SK-MEL-5 (cell line): ENCODE data around the gene CHAT. TPM values are rescaled to one million over a fixed set of nuclear protein-coding genes. Genes with fewer than 3 reads are reported as not detected.

ENCODE experiments used
- DNase-seq: peaks from one replicate; pipeline ENCODE4 v3.0.0-alpha.2; 2016; ENCODE audit warnings: low read depth, low spot score
- in situ Hi-C: cut with HindIII; loops from 2 replicates; pipeline ENCODE4 v1.10.0; 2016; ENCODE audit warnings: low sequenced_read_pairs, high pct_unique_total_duplicates, low pct_unique_long_range_greater_than_20kb
- total RNA-seq: library from RNA; depleted of rRNA; stranded (reverse); fragments of >200 nt; shearing (Covaris generic); gene quantifications from 2 replicates; pipeline ENCODE4 v1.2.3, GENCODE V29; 2014

CHAT gene
- total RNA-seq, 1 experiment from 2014 or later = not detected

DNA sequence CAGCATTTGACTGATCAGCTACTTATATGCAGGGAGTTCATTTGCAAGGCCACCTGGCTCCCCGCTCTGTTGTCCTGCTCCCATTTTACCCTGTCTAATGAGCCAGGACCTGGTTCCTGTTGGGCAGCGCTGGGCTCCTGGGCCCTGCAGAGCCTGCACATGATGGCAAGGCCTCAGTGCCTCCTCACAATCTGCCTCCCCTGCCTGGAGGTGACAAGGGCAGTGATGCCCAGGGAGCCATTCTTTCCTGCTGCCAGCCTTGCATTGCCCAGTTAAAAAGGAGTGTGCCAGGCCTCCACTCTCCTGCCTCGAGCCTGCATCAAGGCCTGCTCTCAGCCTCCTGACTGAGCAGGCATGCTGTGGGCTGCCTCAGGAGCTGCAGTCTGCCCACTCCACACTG, 28.5 kb downstream of the CHAT start:
- no peak for DNase-seq
- in situ Hi-C loops = no loop called here

- no peak for DNase-seq
- in situ Hi-C loops = no loop called here
Measured at GRCh38 chr10:49643241-49644034, 29.6 kb downstream of the CHAT start.

GRCh38 chr10:49644035-49644646, 30.3 kb downstream of the CHAT start:
- in situ Hi-C loops = no loop called here

GRCh38 chr10:49645417-49645816, 31.6 kb downstream of the CHAT start:
- DNase-seq = peak; percentile 14
- in situ Hi-C loops = no loop called here

More at GRCh38 chr10:49644035-49644646, 30.3 kb downstream of the CHAT start:
- DNase-seq = no peak

DNA sequence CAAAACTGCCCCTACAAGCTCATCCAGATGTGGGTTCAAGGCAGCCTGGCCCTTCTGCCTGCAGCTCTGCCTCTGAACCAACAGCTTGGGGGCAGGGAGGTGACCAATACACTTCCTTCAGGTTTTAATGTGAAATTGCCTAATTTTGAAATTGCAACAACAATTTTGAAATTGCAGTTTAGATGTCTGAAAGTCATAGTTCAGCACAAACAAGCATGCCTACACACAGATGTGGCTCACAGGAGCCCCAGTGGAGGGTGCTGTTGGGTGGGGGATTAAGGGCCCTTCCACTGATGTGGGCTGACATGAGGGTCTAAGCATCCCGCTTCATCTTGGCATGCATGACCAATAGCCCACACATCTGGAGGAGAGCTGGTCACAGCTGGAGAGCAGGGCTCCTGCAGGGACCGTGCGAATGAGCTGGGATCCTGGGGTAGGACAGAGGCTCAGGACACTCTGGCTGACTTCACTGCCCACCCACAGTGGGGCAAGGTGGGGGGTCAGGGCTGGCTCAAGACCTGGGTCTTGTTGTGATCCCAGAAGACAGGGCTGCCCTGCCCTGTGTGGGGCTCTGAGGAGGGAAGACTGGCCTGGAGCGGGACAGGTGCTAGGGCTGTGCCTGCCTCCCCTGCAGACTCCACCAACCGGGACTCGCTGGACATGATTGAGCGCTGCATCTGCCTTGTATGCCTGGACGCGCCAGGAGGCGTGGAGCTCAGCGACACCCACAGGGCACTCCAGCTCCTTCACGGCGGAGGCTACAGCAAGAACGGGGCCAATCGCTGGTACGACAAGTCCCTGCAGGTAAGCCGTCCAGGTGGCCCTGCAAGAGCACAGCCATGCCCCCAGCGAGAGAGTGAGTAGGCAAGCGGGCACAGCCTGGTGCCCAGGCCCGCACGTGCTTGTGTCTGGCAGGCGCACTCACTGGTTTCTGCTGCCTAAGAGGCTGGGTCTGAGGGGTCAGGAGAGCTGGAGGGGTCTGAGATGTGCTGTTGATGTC, 32.3 kb downstream of the CHAT start:
- no peak for DNase-seq
- in situ Hi-C loops = no loop called here

- in situ Hi-C loops = no loop called here
- no peak for DNase-seq
Measured at GRCh38 chr10:49647554-49647953, 33.7 kb downstream of the CHAT start.

DNA sequence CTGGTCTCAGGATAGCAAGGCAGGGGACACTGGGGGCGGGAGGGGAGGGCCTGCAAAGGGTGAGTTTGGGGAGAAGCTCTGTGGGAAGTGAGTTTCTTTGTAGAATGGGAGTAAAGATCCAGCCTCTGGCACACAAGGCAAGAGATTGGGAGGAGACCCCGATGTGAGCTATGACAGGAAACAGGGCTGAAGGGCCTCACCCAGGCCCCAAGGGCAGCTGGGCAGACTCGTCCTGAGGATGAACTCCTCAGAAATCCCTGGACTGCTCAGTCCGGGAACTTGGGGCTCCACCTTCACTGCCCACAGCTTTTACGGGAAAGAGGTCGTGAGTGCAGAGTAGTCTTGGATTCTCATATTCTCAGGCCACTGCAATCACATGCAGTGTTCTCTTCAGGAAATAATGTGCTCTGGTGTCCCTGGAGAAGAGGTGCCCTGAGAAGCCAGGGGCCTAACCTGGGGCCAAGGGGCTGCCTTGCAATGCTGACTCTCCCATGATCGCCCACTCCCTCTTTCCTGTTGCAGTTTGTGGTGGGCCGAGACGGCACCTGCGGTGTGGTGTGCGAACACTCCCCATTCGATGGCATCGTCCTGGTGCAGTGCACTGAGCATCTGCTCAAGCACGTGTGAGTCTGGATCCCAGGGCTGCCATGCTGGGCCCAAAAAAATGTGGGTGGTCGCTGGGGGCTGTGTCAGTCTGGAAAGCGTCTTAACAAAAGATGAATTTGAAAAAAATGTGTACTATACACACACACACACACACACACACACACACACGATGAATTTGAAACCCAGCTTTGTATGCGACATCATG, 34.4 kb downstream of the CHAT start:
- DNase-seq = no peak
- in situ Hi-C loops = no loop called here

DNA sequence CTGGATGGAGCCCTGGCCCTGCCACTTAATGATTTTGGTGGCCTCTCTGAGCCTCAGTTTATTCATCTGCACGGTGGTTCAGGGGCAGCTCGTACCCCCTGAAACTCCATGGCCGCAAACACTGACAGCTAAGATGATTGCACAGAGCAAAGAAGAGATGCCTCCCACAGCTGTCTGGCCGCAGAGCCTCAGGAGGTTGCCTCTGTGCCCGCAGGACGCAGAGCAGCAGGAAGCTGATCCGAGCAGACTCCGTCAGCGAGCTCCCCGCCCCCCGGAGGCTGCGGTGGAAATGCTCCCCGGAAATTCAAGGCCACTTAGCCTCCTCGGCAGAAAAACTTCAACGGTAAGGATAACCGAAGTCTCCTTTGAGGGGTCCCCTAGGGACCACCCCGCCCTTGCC, 35.5 kb downstream of the CHAT start:
- DNase-seq = no peak
- in situ Hi-C loops = no loop called here

DNA sequence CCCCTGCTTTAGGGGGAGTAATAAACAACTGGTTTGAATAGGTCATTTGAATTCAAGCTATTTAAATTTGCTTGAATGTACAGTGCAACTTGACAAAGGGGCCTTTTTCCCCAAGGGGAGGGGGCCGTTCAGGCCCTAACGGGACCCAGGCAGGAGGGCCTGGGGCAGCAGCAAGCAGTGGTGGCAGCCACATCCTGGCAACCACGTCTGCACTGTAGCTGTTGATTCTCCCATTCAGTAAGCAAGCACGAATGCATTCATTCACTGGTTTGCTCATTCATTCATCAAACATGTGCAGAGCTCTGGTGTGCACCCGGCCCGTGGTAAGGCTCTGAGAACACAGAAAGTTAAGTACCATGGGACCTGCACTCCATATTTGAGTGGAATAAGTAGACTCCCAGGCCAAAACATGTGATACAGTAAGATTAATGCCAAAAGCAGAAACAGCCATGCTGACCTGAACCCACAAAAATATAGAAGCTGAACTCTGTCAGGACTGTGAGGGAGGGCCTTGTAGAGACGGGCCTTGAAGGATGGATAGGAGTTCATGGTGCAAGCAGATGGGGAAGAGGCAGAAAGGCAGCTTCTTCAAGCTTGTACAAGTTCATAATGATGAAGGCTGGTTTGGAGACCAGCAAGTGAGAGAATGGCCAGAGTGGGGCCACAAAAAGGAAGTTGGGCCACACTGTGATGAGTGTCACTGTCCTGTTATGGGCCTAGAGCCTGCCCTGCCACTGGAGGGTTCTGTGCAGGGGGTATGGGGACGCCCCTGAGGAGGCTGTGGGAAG, 36.3 kb downstream of the CHAT start:
- no peak for DNase-seq
- in situ Hi-C loops = no loop called here

DNA sequence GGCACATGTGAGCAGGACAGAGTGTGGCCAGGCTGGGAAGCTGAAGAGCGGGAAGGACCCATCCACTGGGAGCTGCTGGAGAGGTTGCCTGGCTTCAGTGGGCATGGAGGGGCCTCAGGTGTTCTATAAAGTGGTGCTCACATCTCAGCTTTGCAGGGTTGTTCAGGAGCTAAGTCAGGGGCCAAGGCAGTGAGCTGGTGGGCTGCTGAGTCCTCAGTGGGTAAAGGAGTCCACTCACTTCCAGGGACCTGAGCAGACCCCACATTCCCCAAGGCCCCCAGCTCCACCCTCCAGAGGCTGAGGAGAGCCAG, 36.8 kb downstream of the CHAT start:
- DNase-seq = no peak
- in situ Hi-C loops = no loop called here

- in situ Hi-C loops = no loop called here
- no peak for DNase-seq
Measured at GRCh38 chr10:49651039-49651835, 37.4 kb downstream of the CHAT start.

DNA sequence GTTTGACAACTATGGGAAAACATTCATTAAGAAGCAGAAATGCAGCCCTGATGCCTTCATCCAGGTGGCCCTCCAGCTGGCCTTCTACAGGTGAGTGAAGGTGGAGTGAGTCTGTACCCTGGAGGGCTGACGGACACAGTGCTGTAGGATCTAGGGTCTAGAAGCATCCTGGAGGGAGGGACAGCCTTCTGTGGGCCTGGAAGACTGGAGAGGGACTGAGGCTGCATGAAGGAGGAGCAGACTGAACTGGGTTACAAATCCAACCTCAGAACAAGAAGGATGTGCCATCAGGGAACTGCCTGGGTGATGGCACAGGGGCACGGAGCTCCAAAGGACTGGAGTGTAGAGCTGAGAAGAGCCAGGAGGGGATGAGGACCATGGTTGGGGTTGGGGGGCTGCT, 38.1 kb downstream of the CHAT start:
- no peak for DNase-seq
- in situ Hi-C loops = no loop called here

- in situ Hi-C loops = no loop called here
- no peak for DNase-seq
Measured at GRCh38 chr10:49652421-49653272, 38.8 kb downstream of the CHAT start.

DNA sequence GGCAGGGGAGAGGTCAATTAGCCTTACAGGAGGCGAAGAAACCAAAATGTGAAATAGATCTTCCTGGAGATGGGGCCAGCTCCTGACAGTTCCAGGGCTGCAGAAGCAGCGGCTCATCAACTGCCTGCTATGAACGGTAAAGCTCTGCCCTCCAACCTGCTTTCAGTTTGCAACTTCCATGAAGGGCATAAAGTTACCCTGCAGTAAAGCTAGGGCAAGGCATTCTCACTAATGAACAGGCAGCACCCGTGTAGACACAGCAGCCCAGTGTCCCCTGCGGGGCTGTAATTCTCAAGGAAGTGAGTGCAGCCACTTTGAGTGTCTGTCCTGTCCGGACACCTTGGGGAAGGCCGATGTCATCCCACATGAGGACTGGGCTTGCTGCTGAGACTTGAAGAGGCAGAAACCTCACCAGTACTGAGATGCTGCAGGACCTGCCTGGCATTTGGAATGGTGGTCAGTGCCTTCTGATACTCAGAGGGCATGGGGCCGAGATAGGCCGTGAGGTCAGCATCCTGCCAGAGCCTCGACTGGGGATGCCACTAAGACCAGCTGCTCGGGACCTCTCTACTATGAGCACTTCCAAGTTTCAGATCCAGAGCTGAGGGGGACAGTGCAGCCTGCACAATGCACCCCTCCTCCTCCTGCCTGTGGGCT, 39.6 kb downstream of the CHAT start:
- in situ Hi-C loops = no loop called here
- no peak for DNase-seq
